AG10803 (cell line): Measurements from ENCODE around the gene IGSF23.

ENCODE experiments used
- DNase-seq: peaks from one replicate; pipeline ENCODE4 v3.0.0; 2010; ENCODE audit warnings: low read depth
- H3K4me3 ChIP-seq: 2 replicates; pipeline ENCODE4 v1.5.1; 2011; ENCODE audit warnings: mild to moderate bottlenecking, low read length, control low read depth
- TF ChIP-seq, protein P1 (sequence below): conservative IDR thresholded peaks from 2 replicates; pipeline ENCODE4 v1.5.1; 2011; ENCODE audit warnings: mild to moderate bottlenecking, low read length, control low read depth, inconsistent platforms

IGSF23 gene

DNA sequence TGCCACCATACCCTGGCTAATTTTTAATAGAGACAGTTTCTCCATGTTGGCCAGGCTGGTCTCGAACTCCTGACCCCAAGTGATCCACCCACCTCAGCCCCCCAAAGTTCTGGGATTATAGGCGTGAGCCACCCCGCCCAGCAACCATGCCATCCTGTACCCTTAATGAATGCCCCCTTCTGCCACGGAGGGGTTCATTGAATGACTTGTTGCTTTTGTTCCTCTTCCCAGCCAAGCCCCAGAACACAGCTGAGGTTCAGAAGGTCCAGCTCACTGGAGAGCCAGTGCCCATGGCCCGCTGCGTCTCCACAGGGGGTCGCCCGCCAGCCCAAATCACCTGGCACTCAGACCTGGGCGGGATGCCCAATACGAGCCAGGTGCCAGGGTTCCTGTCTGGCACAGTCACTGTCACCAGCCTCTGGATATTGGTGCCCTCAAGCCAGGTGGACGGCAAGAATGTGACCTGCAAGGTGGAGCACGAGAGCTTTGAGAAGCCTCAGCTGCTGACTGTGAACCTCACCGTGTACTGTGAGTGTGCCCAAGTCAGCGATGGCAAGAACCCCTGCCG lies 36.3 kb downstream of the IGSF23 start:
- TF ChIP-seq, protein P1, sequence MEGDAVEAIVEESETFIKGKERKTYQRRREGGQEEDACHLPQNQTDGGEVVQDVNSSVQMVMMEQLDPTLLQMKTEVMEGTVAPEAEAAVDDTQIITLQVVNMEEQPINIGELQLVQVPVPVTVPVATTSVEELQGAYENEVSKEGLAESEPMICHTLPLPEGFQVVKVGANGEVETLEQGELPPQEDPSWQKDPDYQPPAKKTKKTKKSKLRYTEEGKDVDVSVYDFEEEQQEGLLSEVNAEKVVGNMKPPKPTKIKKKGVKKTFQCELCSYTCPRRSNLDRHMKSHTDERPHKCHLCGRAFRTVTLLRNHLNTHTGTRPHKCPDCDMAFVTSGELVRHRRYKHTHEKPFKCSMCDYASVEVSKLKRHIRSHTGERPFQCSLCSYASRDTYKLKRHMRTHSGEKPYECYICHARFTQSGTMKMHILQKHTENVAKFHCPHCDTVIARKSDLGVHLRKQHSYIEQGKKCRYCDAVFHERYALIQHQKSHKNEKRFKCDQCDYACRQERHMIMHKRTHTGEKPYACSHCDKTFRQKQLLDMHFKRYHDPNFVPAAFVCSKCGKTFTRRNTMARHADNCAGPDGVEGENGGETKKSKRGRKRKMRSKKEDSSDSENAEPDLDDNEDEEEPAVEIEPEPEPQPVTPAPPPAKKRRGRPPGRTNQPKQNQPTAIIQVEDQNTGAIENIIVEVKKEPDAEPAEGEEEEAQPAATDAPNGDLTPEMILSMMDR = no peak
- no peak overlapping the region for H3K4me3 ChIP-seq
- no peak for DNase-seq

DNA sequence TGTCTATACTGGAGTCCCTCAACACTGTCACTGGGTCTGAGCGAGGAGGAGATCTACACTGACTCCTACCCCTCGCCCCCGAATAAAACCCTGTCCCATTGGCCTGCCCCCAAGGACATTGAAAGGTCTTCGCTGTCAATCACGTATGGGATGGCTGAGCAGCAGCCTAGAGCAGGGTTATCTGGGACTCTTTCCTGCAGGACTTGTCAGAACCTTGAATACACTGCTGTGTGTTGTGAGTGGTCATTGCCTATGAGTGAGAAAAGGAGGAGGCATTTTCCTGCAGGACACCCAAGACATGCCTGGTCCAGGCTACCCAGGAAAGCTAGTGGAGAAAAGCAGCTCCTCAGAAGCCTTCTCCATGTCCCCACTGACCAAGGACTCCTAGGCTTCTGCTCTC lies 40.0 kb downstream of the IGSF23 start:
- TF ChIP-seq, protein P1 = no peak
- no peak overlapping the region for H3K4me3 ChIP-seq
- no peak for DNase-seq

DNA sequence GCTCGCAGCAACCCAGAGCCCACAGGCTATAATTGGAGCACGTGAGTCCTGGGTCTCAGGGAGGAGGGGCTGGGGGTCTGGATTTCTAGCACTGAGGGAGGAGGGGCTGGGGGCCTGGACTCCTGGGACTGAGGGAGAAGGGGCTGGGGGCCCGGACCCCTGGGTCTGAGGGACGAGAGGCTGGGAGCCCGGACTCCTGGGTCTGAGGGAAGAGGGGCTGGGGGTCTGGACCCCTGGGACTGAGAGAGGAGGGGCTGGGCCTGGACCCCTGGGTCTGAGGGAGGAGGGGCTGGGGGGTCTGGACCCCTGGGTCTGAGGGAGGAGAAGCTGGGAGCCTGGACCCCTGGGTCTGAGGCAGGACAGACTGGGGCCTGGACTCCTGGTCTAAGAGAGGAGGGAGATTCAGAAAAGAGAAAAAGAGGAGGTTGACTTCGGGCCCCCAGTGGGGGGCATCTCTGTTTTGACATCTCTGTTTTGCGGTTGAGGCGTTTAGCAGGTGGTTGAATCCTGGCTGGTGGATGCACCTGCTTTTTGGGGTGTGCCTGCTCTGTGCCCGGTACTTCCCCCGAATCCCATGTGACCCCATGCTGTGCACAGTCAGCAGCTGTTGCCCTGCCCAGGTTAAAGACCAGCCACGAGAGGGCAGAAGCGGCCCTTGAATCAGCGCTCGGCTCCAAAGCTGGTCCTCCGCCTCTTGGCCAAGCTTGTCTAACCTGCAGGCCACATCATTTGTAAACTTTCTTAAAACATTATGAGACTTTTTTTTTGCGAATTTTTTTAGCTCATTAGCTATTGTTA lies 40.8 kb downstream of the IGSF23 start:
- TF ChIP-seq, protein P1 = peak; percentile 70
- H3K4me3 ChIP-seq = no peak overlapping the region
- peak; percentile 63 for DNase-seq

DNA sequence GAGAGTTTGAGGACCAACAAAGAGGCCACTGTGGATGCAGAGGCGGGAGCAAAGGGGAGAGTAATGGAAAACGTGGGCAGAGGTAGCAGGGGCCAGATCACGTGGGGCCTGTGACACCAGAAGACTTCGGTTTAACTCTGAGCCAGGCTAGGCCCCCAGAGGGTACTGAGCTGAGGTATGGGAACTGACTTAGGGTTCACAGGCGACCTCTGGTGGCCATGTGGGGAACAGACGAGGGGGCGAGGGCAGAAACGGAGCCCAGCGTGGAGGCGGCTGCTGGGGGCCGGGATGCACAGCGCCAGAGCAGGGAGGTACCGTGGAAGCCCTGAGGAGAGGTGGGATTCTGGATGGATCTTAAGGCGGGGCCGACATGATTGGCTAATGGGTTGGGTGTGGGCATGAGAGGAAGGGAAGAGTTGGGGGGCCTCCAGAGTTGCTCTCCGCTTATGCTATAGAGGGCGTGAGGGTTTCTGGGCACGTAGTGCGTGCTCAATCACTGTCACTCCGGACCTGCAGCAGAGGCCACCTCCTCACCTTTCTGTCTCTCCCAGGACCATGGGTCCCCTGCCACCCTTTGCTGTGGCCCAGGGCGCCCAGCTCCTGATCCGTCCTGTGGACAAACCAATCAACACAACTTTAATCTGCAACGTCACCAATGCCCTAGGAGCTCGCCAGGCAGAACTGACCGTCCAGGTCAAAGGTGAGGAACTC lies 44.0 kb downstream of the IGSF23 start:
- TF ChIP-seq, protein P1 = peak; percentile 84
- no peak overlapping the region for H3K4me3 ChIP-seq
- DNase-seq = peak; percentile 66

DNA sequence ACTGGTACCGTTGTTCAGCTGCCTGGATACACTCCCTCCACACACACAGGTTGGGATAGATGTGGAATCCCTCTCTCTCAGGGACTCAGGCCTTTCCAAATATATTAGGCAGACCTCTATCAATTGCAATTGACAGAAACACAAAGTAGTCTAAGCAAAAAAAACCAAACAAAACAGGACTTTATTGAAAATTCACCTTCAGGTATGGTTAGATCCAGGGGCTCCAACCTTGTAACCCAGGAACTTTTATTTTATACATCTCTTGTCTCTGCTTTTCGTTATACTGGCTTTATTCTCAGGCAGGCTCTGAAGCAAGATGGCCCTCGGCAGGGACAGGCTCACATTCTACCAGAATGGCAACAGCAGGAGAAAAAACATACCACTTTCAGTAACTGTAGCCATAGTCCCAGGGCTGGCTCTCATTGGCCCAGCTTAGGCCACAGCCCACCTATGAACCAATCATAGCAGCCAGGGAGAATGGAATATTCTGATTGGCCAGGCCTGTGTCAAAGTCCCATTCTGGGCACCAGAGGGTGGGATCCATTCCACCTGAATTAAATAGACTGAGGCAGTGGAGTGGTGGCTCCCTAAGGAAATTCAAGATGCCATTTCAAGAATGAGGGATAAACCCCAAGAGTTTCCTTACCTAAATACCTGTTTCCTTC lies 44.8 kb downstream of the IGSF23 start:
- H3K4me3 ChIP-seq = no peak overlapping the region
- TF ChIP-seq, protein P1 = no peak
- no peak for DNase-seq

DNA sequence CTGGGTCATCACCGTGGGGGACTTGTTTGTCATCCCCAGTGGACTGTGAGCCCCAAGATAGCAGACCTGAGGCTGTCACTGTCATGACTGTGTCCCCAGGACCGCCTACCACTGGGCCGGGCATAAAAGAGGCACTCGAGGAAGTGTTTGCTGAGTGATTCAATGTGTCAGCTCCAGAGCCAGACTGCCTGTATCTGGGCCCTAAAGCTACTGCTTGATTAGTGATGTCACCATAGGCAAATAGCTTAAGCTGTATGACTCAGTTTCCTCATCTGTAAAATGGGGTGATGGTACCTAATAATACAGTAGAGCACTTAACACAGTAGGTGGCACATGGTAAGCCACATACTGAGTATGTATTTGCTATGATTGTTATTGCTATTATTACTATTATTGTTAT lies 46.7 kb downstream of the IGSF23 start:
- H3K4me3 ChIP-seq = no peak overlapping the region
- TF ChIP-seq, protein P1 = no peak
- DNase-seq = no peak
